GM18502 (cell line): ENCODE results near the gene DISP1.
"Not testable (repeated sequence)": the region's sequence is repeated elsewhere in the genome, so short reads cannot be mapped to it uniquely, and the experiment has no call there.

ENCODE experiments used
- ATAC-seq: cut with Tn5 transposase; IDR thresholded peaks from one replicate; pipeline ENCODE4 v1.9.1; 2021; ENCODE audit warnings: mild to moderate bottlenecking; ENCODE audit not compliant: unreplicated experiment, poor library complexity

The DISP1 gene

GRCh38 chr1:222794656-222795474 lies 20.0 kb upstream of the DISP1 start:
- no peak for ATAC-seq

DNA sequence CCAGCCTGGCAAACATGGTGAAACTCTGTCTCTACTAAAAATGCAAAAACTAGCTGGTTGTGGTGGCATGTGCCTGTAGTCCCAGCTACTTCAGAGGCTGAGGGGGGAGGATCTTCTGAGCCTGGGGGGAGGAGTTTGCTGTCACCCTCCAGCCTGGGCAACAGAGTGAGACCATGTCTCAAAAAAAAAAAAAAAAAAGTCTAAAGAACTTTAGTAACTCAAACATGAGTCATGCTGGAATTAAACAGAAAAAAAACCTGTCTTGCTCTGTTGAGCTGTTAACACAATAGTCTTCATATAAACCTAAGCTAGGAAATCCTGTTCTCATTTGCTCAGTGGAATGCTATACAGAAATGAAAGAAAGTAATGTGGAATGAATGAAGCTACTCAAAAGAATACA lies 16.7 kb upstream of the DISP1 start:
- no peak for ATAC-seq

DNA sequence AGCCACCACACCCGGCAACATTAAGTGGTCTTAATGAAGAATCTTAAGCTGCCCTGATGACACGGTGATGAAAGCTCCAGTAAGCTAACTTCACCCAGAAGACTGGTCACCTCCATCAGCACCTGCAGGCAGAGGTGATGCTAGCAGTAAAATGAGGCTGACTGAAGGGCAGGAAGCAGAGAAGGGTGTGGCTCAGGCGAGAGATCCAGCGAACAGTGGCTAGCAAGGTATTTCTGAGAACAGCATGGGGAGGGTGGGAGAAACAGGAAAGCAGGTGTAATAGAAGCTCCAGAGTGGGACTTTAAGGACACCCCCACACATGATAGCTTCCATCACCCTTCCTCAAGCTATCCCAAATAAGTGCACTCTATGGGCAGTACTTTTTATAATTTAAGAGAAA lies 15.9 kb upstream of the DISP1 start:
- ATAC-seq, result no peak

DNA sequence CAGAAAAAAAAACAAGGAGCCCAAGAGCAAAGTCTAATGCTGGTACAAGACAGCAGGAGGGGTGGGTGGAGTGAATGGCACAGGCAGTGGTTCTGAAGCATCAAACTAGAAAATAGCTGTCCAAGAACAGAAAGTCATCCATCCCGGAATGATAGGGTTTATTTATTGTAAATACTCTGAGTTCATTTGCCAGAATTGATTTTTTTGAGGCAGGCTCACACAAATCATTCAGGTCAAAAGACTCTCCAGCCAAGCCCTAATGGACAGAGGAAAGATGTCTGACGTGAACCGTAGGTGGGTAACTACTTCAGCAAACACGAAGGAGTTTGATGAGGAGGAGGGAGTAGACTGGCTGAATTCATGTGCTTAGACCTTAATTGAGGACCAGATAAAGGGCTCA lies 13.8 kb upstream of the DISP1 start:
- no peak for ATAC-seq

DNA sequence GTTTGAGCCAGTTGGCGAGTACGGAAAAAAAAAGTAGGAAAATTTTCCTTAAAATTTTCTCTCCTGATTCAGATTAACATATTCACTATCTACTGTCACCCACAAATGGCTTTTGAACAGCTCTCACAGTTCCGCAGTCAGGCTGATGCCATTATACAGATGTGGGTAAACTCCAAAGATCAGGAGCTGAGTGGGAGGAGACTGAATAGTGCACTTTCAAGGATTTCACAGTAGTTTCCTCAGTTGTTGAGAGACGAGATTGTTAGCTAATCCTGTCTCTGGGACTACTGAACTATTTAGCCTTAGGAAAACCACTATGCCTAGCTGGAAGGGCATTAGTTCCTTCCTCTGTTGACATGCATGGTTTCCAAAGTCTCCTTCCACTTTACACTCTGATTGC lies 3.2 kb upstream of the DISP1 start:
- no peak for ATAC-seq

DNA sequence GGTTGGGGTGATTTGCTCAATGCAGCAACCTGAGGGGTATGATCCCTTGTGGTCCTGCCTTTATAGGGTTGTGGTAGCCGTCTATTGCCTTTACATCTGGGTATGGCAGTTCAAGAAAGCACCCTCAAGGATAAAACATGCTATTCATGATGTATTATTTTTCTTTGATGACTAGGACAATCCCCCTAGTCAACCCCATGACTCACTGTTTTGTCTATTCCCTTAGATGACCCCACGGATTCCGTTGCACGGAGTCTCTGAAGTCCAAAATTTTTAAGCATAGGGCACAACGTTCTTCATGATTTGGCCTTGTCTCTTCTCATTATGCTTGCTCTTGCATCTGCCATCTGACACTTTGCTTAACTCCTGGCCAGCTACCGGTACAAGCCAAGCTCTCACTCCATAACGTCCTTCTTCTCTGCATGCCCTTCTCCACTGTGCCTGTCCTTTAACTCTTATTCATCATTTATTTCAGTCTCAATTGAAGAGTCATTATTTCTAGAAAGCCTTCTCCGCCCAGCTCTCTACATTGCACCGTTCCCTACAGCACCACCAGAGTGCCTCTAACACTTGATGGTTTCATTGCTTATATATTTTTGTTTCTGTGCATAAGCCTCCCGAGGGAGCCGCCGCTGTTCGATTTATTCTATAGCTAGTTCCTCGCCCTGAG lies 838 bp upstream of the DISP1 start:
- no peak for ATAC-seq

DNA sequence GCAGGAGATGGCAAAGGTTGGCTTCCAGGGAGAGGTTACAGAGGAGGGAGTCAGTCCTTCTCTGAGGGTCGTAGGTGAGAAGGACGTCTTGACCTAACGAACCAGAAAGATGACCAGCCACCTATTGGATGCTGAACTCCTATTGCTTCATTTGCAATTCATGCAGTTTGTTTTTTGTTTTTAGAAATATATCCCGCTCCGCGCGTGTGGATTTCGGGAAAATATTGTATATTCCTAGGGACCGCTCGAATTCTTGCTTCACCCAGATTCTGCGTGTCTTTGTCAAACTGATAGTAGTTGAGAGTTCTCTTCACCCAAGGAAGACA lies 564 bp downstream of the DISP1 start:
- ATAC-seq, result no peak

DNA sequence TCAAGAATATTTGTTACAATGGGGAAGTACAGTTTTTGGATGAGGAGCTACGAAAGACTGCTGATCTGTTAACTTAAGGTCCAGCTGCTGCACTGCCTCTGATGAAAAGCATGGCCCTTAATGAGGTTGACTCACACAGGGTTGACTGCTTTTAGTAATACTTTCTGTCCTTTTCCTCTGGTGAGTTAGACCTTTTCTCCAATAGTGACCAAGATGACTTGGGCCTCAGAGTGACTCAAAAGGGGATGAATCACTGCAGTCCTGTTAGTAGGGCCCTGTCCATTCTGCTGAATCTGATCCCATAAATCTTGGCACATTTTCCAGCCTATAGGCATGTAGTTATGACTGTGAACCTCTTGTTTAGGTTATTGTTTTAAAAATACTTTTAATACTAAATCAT lies 2.7 kb downstream of the DISP1 start:
- ATAC-seq, result no peak

GRCh38 chr1:222818171-222818570 lies 3.3 kb downstream of the DISP1 start:
- ATAC-seq, result no peak

DNA sequence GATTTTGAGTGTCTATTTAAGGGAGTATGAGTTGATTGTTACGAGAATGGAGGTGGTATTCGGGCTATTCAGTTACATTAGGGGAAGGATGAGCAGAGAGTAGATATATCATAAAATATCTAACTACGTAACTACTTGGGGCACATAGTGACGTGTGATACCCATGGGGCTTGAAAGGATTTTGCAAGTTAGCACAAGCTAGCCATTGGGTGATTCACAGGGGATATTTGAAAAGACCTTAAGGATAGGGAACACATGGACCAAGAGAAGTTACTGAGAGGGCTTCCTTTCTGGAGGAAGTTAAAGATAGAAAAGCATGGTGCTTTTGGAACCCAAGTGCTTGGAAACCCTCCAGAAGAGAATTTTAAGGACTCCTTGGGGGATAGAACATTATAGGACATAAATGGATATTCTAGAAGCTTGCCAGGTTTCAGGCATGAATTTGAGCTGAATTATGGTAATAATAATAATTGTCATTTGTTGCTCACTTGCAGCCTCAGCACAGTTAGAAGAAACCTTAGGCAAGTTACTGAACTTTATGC lies 5.4 kb downstream of the DISP1 start:
- no peak for ATAC-seq

DNA sequence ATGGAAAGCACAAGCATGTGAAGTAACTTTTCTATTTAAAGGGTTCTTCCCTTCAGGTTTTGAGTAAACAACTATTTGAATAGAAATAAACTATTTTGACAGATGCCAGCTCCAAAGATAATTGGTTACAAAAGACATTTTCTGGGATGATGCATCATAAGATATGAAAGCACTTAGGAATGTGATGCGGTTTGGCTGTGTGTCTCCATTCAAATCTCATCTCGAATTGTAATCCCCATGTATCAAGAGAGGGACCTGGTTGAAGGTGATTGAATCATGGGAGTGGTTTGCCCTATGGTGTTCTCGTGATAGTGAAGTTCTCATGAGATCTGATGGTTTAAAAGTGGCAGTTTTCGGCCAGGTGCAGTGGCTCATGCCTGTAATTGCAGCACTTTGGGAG lies 6.4 kb downstream of the DISP1 start:
- ATAC-seq, result no peak

- ATAC-seq, result no peak
These were observed 8.9 kb downstream of the DISP1 start for GRCh38 chr1:222823695-222824094.

DNA sequence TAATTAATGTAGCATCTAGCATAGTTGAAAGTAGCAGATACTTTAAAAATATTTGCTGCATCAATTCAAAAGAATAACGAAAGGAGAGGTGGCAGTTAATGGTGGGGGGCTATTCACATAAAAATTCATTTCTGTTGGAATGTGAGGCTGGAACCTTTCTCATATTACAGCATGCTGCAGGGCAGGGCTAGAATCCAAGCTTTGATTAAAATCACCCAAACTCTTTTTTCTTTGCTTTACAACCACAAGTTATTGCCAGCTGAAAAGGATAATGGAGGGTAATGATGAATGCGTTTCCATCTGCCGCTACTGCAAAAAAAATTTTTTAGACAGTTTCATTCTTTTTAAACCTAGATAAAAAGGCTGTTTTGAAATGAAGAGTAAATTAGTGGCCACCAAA lies 9.8 kb downstream of the DISP1 start:
- no peak for ATAC-seq

DNA sequence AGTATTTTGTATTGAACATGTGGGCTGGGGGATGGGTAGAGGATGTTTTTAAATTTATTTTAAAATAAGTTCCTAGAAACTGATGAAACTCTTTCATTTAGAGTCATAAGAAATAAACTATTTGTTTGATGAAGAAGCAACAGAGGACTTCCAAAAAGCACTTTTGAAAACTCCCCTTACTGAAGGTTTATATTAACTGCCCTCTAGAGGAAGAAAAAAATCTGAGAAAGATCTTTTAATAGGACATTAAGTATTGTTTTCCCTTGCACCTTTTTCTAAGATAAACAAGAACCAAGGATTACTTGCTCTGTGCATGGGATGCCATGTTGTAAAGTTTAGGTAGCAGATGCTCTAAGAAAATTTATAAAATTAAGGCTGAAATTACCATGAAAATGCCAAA lies 14.1 kb downstream of the DISP1 start:
- no peak for ATAC-seq

DNA sequence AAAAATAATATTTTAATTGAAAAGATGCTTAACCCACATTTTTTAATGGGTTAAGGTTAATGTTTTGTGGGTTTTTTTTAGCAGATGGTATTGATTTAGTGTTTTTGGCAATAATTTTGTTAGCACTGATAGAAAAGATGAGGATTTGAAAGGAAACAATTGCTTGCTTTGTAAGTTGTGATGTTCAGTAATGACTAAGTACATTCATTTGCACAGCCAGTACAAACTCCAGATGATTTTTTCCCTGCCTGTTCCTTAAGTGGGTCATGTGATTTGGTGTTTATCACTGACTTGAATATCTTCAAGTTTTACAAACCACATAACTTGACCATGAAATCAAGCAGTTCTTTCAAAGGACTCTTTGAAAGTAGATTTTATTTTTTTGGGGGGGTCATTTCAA lies 15.0 kb downstream of the DISP1 start:
- no peak for ATAC-seq

DNA sequence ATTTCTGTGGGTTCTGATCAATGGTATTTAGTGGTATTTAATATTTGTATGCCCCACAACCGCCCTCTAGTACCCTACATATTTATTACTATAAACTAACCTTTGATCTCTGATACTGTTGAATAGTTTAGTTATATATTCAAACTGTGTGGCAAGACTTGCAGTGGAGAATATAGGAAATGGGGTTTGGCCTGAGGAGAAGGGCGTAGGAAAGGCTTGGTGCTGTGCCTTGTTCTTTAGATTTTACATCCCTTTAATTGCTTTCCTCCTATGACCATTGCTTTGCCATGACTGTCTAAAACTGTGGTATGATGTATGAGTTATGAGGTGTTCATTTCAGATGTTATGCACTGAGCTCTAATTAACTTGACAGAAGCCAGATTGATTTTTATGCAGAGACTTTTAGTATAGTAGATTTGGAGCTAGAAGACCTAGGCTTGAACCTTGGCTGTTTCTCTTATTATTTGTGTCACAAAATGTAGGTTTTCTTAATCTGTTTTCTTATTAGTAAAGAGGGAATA lies 18.6 kb downstream of the DISP1 start:
- no peak for ATAC-seq

DNA sequence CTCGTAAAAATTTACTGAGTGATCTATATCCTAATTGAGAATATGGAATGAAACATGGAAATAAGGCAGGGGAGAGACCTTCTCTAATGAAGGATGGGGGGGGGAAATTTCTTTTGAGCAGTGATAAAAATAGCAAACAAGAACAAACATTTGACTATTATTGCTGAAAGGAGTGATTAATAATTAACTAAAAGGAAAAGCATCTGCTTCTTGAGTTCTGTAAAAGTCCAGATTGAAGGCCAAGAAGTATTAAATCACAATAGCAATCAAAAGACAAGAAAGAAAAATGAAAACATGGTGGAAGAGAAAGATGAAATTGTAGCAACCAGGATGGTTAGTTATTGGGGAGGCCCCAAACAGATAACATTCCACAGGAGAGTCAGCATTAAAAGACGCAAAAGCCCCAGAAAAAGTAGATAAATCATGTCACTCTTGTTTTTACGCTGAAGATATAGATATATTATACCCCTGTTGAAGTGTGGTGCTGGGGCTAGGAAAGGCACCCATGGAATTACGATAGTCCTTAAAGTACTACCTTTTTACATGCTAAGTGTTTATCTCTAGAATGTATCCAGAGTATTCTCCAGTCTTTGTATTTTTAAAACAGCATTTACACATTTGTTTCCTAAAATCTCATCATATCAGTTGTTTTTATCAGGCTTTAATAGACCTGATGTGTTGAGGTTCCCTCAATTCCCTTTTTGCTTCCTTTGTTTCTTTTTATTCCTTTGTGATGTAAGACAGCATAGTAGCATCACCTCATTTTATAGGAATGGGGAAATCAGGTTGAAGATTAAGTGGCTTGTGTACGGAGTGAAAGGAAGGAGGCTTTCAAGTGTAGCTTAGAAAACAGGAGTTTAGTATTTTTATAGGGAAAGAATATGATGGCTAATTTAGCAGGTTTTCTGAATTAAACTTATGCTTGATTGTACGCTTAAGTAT lies 28.9 kb downstream of the DISP1 start:
- no peak for ATAC-seq

DNA sequence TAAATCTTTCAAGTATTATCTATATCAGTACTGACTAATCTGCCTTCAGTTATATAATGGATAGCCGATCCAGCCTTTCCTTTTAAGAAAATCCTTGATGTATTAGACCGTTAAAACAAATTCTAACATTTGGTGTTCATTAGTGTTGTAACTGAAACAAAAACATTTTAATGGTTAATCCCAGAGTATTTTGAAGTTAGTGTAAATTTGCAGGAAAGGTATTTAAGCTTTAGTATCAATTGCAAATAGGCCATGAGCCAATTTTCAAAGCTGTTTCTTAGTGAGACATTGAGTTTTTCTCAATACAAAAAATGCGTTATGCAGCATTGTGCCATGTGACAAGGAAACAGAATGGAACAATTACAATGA lies 29.6 kb downstream of the DISP1 start:
- ATAC-seq, result no peak

- no peak for ATAC-seq
These were observed 30.9 kb downstream of the DISP1 start for GRCh38 chr1:222845763-222846162.

DNA sequence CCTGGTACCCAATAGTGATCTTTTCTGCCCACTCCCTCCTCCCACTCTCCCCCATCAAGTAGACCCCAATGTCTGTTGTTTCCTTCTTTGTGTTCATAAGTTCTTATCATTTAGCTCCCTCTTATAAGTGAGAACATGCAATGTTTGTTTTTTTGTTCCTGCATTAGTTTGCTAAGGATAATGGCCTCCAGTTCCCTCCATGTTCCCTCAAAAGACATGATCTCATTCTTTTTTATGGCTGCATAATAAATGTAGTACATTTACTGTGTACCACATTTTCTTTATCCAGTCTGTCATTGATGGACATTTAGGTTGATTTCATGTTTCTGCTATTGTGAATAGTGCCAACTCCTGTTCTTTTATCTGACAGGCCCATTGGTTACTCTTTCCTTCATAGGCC lies 35.7 kb downstream of the DISP1 start:
- ATAC-seq, result not testable (repeated sequence)

GRCh38 chr1:222852326-222852725 lies 37.5 kb downstream of the DISP1 start:
- no peak for ATAC-seq
